GM23338 (cell line): ENCODE measurements around the gene SEMA5A. TPM values are rescaled to one million over a fixed set of nuclear protein-coding genes. Genes with fewer than 3 reads are reported as not detected.

ENCODE experiments used
- ATAC-seq: fragments of 200-7000 bp; cut with Tn5 transposase; 3 replicates; pipeline ENCODE4 v1.9.1; 2020
- DNase-seq: peaks from one replicate; pipeline ENCODE4 v3.0.0-alpha.2; 2015; ENCODE audit warnings: low spot score
- H2AFZ ChIP-seq: fragments of 200-600 bp; sonication (generic); 2 replicates; pipeline ENCODE4 v1.8.0; 2016; ENCODE audit warnings: antibody characterized with exemption, mild to moderate bottlenecking, moderate library complexity
- H3F3A ChIP-seq: fragments of 200-600 bp; sonication (generic); replicated peaks from 2 replicates; pipeline ENCODE4 v1.8.0; 2017; ENCODE audit warnings: antibody characterized with exemption, mixed run types, low read depth
- H3K27ac ChIP-seq: fragments of 200-600 bp; sonication (generic); 2 replicates; pipeline ENCODE4 v1.6.1; 2016; ENCODE audit warnings: low read depth
- H3K27me3 ChIP-seq: fragments of 200-600 bp; sonication (generic); 2 replicates; pipeline ENCODE4 v1.8.0; 2016; ENCODE audit warnings: mild to moderate bottlenecking, mixed run types, moderate library complexity; ENCODE audit not compliant: insufficient read depth
- H3K36me3 ChIP-seq: fragments of 200-600 bp; sonication (generic); 2 replicates; pipeline ENCODE4 v1.8.0; 2016; ENCODE audit warnings: mild to moderate bottlenecking; ENCODE audit not compliant: insufficient read depth
- H3K4me1 ChIP-seq: fragments of 200-600 bp; sonication (generic); 2 replicates; pipeline ENCODE4 v1.8.0; 2016; ENCODE audit warnings: mild to moderate bottlenecking, moderate library complexity; ENCODE audit not compliant: insufficient read depth
- H3K4me2 ChIP-seq: fragments of 200-600 bp; sonication (generic); 2 replicates; pipeline ENCODE4 v1.7.1; 2017; ENCODE audit warnings: mixed run types
- H3K4me3 ChIP-seq: fragments of 200-600 bp; sonication (generic); 2 replicates; pipeline ENCODE4 v1.6.1; 2016; ENCODE audit warnings: mixed run types
- H3K79me2 ChIP-seq: fragments of 200-600 bp; sonication (generic); replicated peaks from 2 replicates; pipeline ENCODE4 v1.8.0; 2017; ENCODE audit warnings: mild to moderate bottlenecking; ENCODE audit not compliant: insufficient read depth
- H3K9me2 ChIP-seq: fragments of 200-600 bp; sonication (generic); 2 replicates; pipeline ENCODE4 v1.8.0; 2017; ENCODE audit not compliant: insufficient read depth
- H4K20me1 ChIP-seq: fragments of 200-600 bp; sonication (generic); replicated peaks from 2 replicates; pipeline ENCODE4 v1.8.0; 2017; ENCODE audit warnings: mild to moderate bottlenecking; ENCODE audit not compliant: insufficient read depth
- H3K27ac Mint-ChIP-seq: 2 replicates; pipeline ENCODE4 v1.8.0; 2020; ENCODE audit warnings: inconsistent platforms, mild to moderate bottlenecking, moderate library complexity, mixed read lengths
- H3K27me3 Mint-ChIP-seq: 3 replicates; pipeline ENCODE4 v1.8.0; 2022; ENCODE audit warnings: low read depth, mild to moderate bottlenecking, moderate library complexity, mixed read lengths, inconsistent platforms; ENCODE audit not compliant: insufficient read depth, poor library complexity
- H3K36me3 Mint-ChIP-seq: 3 replicates; pipeline ENCODE4 v1.8.0; 2021; ENCODE audit warnings: low read depth, mild to moderate bottlenecking, inconsistent platforms, moderate library complexity, mixed read lengths
- H3K4me1 Mint-ChIP-seq: 3 replicates; pipeline ENCODE4 v1.8.0; 2020; ENCODE audit warnings: mild to moderate bottlenecking, inconsistent platforms, mixed read lengths
- H3K4me3 Mint-ChIP-seq: 3 replicates; pipeline ENCODE4 v1.8.0; 2021; ENCODE audit warnings: moderate library complexity, mild to moderate bottlenecking, inconsistent platforms, mixed read lengths
- H3K9me3 Mint-ChIP-seq: 3 replicates; pipeline ENCODE4 v1.8.0; 2020; ENCODE audit warnings: moderate library complexity, mild to moderate bottlenecking, inconsistent platforms, mixed read lengths
- CREB1 ChIP-seq: fragments of 250-450 bp; sonication (Bioruptor Pico); IDR thresholded peaks from 2 replicates; pipeline ENCODE4 v1.5.0; 2020; ENCODE audit warnings: low read depth, mild to moderate bottlenecking, moderate library complexity
- CTCF ChIP-seq, 2 experiments: fragments of 200-600 bp in 1 of 2; sonication (generic) in 1 of 2; conservative IDR thresholded peaks; 2 replicates each; pipeline versions ENCODE4 v1.5.1 to v1.6.1; 2016 to 2017; ENCODE audit warnings: antibody characterized with exemption in 2 of 2, low read depth in 2 of 2, mild to moderate bottlenecking in 2 of 2, moderate library complexity in 1 of 2
- ETS1 ChIP-seq: IDR thresholded peaks from 2 replicates; pipeline ENCODE4 v1.6.1; 2016; ENCODE audit warnings: antibody characterized with exemption
- EZH2 ChIP-seq: fragments of 200-600 bp; sonication (generic); IDR thresholded peaks from one replicate; pipeline ENCODE4 v1.8.0; 2017; ENCODE audit warnings: antibody characterized with exemption, mild to moderate bottlenecking, low read depth; ENCODE audit not compliant: unreplicated experiment
- EZH2phosphoT487 ChIP-seq: fragments of 200-600 bp; sonication (generic); IDR thresholded peaks from one replicate; pipeline ENCODE4 v1.8.1; 2018; ENCODE audit warnings: antibody characterized with exemption; ENCODE audit not compliant: unreplicated experiment
- JUNB ChIP-seq: IDR thresholded peaks from one replicate; pipeline ENCODE4 v1.6.1; 2016; ENCODE audit warnings: antibody characterized with exemption; ENCODE audit not compliant: unreplicated experiment
- NANOG ChIP-seq: IDR thresholded peaks from 2 replicates; pipeline ENCODE4 v1.6.1; 2016; ENCODE audit warnings: antibody characterized with exemption, borderline replicate concordance
- POLR2AphosphoS5 ChIP-seq: IDR thresholded peaks from 2 replicates; pipeline ENCODE4 v1.6.1; 2016; ENCODE audit warnings: antibody characterized with exemption, low read depth
- REST ChIP-seq: IDR thresholded peaks from one replicate; pipeline ENCODE4 v1.6.1; 2018; ENCODE audit warnings: antibody characterized with exemption; ENCODE audit not compliant: unreplicated experiment
- STAT1 ChIP-seq: IDR thresholded peaks from one replicate; pipeline ENCODE4 v1.6.1; 2016; ENCODE audit warnings: antibody characterized with exemption; ENCODE audit not compliant: unreplicated experiment
- ZNF114 ChIP-seq: fragments of 250-450 bp; sonication (Bioruptor Pico); IDR thresholded peaks from 2 replicates; pipeline ENCODE4 v1.5.0; 2020; ENCODE audit warnings: mild to moderate bottlenecking, moderate library complexity
- ZNF331 ChIP-seq: fragments of 250-450 bp; sonication (Bioruptor Pico); IDR thresholded peaks from 2 replicates; pipeline ENCODE4 v1.5.0; 2020; ENCODE audit warnings: low read depth, mild to moderate bottlenecking, moderate library complexity
- ZNF462 ChIP-seq: fragments of 250-450 bp; sonication (Bioruptor Pico); IDR thresholded peaks from 2 replicates; pipeline ENCODE4 v1.5.0; 2020; ENCODE audit warnings: mild to moderate bottlenecking, moderate library complexity
- polyA plus RNA-seq: library from polyadenylated mRNA; unstranded; fragments of >200 nt; fragmentation: Nextera tagmentation; extraction: Ambion mirVana; gene quantifications from 2 replicates; pipeline ENCODE4 v1.2.1, GENCODE V29; 2016
- total RNA-seq: library from RNA; depleted of rRNA; stranded (reverse); fragments of >200 nt; shearing (Covaris generic); gene quantifications from 2 replicates; pipeline ENCODE4 v1.2.3, GENCODE V29; 2014

SEMA5A gene
- total and polyA plus RNA-seq, 2 experiments from 2014 or later = 2.1 to 8.1 TPM

- Histone ChIP-seq H3K4me3 (no peak overlapping the region), H2AFZ (no peak overlapping the region), H3K27ac (no peak overlapping the region), H3K79me2 (no peaks in the 10 kb centered on the region), H3K4me2 (no peak overlapping the region), H3K4me1 (no peaks in the 10 kb centered on the region), H3K36me3 (no peaks in the 10 kb centered on the region), H4K20me1 (no peaks in the 10 kb centered on the region), H3K9me2 (no peaks in the 10 kb centered on the region), H3F3A (no peaks in the 10 kb centered on the region), H3K27me3 (no peaks in the 10 kb centered on the region)
- DNase-seq (no peak), ATAC-seq (no peak)
- H3K9me3 Mint-ChIP-seq = peaks cover 4% of the 10 kb centered on the region; the same call in 1 of the 3 replicates
- no peaks in the 10 kb centered on the region for H3K4me1 Mint-ChIP-seq
- H3K36me3 Mint-ChIP-seq = 0 out of 3 replicates have a peak, but pooled peaks cover 3% of the 10 kb centered on the region
- peaks cover 4% of the 10 kb centered on the region for H3K27me3 Mint-ChIP-seq
- H3K27ac Mint-ChIP-seq = no peak overlapping the region
- no peak overlapping the region for H3K4me3 Mint-ChIP-seq
- no peak for TF ChIP-seq CREB1 (CRISPR knock-in tag)
- TF ChIP-seq CTCF (conservative IDR thresholded peaks at IDR 0.05; ENCODE audit: low read depth in 2 of 2) = no peak
- no peak for TF ChIP-seq EZH2
- no peak for TF ChIP-seq ZNF462 (CRISPR knock-in tag)
- TF ChIP-seq NANOG = no peak
- no peak for TF ChIP-seq ETS1
- TF ChIP-seq POLR2AphosphoS5 = no peak
- no peak for TF ChIP-seq ZNF114 (CRISPR knock-in tag)
- TF ChIP-seq ZNF331 (CRISPR knock-in tag) = no peak
- no peak for TF ChIP-seq JUNB
- no peak for TF ChIP-seq EZH2phosphoT487
- TF ChIP-seq STAT1 = no peak
- no peak for TF ChIP-seq REST
Observed at GRCh38 chr5:9350301-9350797, 195.5 kb downstream of the SEMA5A start.
